ENCODE results near the gene GPR37L1. TPM values are rescaled to one million over a fixed set of nuclear protein-coding genes. Genes with fewer than 3 reads are reported as not detected.

GPR37L1 gene
- total RNA-seq, 2 experiments from 2014 or later, result not detected

DNA sequence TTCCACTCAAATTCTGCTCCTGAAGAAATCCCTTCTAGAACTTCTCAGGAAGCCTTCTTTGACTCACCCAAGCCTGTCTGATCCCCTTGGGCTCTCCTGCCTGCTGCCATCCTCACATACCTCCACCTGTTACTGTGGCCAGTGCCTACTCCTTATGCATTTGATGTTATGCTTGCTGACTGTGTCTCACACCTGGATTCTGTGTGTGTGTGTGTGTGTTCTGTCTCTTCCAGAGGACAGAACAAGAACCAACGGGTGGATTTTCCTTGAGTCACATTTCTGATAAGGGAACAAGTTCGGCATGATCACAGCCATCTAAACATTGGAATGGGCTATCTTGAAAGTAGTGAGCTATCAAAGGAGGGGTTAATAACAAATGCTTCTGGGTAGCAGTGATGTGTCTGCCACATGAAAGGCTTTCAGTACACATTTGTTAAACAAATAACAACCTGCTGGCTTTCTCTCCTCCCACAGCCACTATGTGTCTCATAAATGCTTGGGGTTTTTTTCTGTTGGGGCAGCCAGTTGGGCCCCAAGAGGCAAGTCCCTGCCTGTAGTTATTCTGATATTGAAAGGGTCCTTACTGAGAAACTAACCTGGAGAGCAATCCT, 8.9 kb upstream of the GPR37L1 start:
- Mint-ChIP-seq H3K27me3 (ENCODE audit: low read depth) (peaks cover 2% of the 10 kb centered on the region), H3K4me1 (ENCODE audit: low read depth) (no peaks in the 10 kb centered on the region), H3K4me3 (no peak overlapping the region), H3K27ac (no peak overlapping the region), H3K36me3 (ENCODE audit: low read depth) (no peaks in the 10 kb centered on the region), H3K9me3 (ENCODE audit: insufficient read depth) (no peaks in the 10 kb centered on the region)
- ATAC-seq (no peak), DNase-seq (no peak)
- ChIA-PET POLR2A (no interaction called here), CTCF (interaction anchor here (1.1 to 1.4 kb wide), 3 partner anchors 13 to 114 kb away, joined by 3 to 5 read pairs (median 4); no protein-coding TSS in a partner anchor)

DNA sequence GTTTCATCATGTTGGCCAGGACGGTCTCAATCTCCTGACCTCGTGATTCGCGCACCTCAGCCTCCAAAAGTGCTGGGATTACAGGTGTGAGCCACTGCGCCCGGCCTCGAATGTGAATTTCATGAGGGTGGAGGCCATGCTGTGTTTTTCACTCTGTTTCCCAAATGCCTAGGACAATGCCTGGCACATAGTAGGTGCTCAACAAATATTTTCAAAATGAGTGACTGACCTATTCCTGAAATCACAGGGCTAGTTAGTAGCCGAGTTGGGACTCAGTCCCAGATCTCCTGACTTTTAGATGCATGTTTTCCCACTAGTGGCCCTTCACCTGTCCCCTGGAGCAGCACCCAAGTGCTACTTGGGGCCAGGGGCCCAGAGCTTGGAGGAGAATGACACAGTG, 6.4 kb upstream of the GPR37L1 start:
- no peak for DNase-seq
- H3K27me3 Mint-ChIP-seq (ENCODE audit: low read depth), result peaks cover 2% of the 10 kb centered on the region
- CTCF ChIA-PET, result no interaction called here
- no peaks in the 10 kb centered on the region for H3K9me3 Mint-ChIP-seq (ENCODE audit: insufficient read depth)
- H3K36me3 Mint-ChIP-seq (ENCODE audit: low read depth), result no peaks in the 10 kb centered on the region
- no peaks in the 10 kb centered on the region for H3K4me1 Mint-ChIP-seq (ENCODE audit: low read depth)
- no peak overlapping the region for H3K4me3 Mint-ChIP-seq
- H3K27ac Mint-ChIP-seq, result no peak overlapping the region
- POLR2A ChIA-PET, result no interaction called here
- no peak for ATAC-seq

DNA sequence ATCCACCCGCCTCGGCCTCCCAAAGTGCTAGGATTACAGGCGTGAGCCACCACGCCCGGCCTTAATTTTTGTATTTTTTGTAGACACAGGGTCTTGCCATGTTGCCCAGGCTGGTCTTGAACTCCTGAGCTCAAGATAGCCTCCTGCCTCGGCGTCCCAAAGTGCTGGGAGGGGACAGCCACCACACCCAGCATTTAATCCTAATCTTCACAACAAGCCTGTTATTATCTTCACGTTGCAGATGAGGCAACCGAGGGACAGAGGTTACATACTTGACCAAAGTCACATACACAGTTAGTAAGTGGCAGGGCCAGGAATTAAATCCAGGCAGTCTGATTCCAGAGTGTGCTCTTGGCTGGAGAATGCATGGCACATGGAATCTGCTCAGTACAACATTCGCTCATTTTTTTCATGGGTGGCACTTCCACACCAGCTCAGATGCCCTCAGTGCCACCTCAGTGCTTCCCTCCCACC, 4.8 kb upstream of the GPR37L1 start:
- ChIA-PET POLR2A (interaction anchor here (0.6 kb wide), 1 partner anchor 483 kb away, joined by 3 read pairs; no protein-coding TSS in a partner anchor), CTCF (interaction anchor here (1.5 to 2.6 kb wide), 3 partner anchors 112 to 222 kb away, joined by 4 to 12 read pairs (median 5); no protein-coding TSS in a partner anchor)

DNA sequence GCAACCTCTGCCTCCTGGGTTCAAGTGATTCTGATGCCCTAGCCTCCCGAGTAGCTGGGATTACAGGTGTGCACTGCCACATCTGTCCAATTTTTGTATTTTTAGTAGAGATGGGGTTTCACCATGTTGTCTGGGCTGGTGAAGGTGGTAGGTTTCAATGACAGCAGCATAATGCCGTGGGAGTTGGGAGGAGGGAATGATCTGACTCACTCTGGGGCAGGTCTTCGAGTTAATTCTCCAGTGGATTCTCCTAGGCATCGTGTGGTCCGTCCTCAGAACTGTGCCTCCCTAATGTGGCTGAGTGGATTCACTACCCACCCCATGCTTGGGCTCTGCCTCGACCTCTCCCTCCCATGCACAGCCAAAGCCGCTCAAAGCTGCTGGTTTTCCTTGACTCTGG, 1.7 kb upstream of the GPR37L1 start:
- ATAC-seq (no peak), DNase-seq (no peak)
- ChIA-PET POLR2A (no interaction called here), CTCF (interaction anchor here (1.3 to 1.4 kb wide), 2 partner anchors 121 to 225 kb away, joined by 4 to 5 read pairs; no protein-coding TSS in a partner anchor)
- Mint-ChIP-seq H3K27me3 (ENCODE audit: low read depth) (no peaks in the 10 kb centered on the region), H3K4me1 (ENCODE audit: low read depth) (no peaks in the 10 kb centered on the region), H3K9me3 (ENCODE audit: insufficient read depth) (no peaks in the 10 kb centered on the region), H3K27ac (no peak overlapping the region), H3K36me3 (ENCODE audit: low read depth) (no peaks in the 10 kb centered on the region), H3K4me3 (no peak overlapping the region)

More for the DNA sequence above, 4.8 kb upstream of the GPR37L1 start:
- ATAC-seq, result no peak
- Mint-ChIP-seq H3K27ac (no peak overlapping the region), H3K4me3 (no peak overlapping the region), H3K36me3 (ENCODE audit: low read depth) (no peaks in the 10 kb centered on the region), H3K4me1 (ENCODE audit: low read depth) (no peaks in the 10 kb centered on the region), H3K27me3 (ENCODE audit: low read depth) (peaks cover 2% of the 10 kb centered on the region), H3K9me3 (ENCODE audit: insufficient read depth) (no peaks in the 10 kb centered on the region)
- DNase-seq, result no peak

DNA sequence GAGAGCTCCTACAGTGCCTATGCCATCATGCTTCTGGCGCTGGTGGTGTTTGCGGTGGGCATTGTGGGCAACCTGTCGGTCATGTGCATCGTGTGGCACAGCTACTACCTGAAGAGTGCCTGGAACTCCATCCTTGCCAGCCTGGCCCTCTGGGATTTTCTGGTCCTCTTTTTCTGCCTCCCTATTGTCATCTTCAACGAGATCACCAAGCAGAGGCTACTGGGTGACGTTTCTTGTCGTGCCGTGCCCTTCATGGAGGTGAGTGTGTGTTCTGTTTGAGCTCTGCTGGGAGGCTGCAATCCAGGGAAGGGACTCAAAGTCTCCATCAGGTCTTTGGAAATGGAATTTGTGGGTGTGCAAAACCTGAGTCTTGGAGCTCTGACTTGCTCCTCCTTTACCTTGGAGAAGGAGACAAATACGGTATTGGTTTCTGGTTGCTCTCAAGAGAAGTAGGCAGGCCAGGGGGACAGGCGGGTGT, 658 bp downstream of the GPR37L1 start:
- no peak overlapping the region for H3K4me3 Mint-ChIP-seq
- H3K27me3 Mint-ChIP-seq (ENCODE audit: low read depth), result peaks cover 9% of the 10 kb centered on the region
- H3K4me1 Mint-ChIP-seq (ENCODE audit: low read depth), result no peaks in the 10 kb centered on the region
- no peaks in the 10 kb centered on the region for H3K9me3 Mint-ChIP-seq (ENCODE audit: insufficient read depth)
- DNase-seq (no peak), ATAC-seq (no peak)
- no peaks in the 10 kb centered on the region for H3K36me3 Mint-ChIP-seq (ENCODE audit: low read depth)
- ChIA-PET POLR2A (no interaction called here), CTCF (interaction anchor here (1.5 kb wide), 1 partner anchor 12 kb away, joined by 4 read pairs; no protein-coding TSS in a partner anchor)
- H3K27ac Mint-ChIP-seq, result no peak overlapping the region

DNA sequence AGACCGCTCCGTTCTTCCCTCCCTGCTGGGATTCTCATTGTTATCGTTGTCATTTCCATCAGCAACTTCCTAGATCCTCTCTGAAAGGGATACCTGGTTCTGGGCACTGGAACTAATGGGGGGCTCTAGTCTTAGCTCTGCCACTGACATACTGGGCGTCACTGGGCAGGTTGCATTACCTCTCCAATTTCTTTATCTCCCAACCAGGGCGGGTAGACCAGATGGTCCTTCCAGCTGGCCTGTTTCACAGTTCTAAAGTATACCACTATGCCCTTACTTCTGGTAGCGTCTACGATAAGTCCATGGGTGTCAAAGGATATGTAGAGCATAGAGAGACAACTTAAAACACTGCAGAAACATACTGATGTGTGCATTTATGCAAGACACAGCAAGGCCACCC, 1.4 kb downstream of the GPR37L1 start:
- no peaks in the 10 kb centered on the region for H3K4me1 Mint-ChIP-seq (ENCODE audit: low read depth)
- DNase-seq, result no peak
- H3K4me3 Mint-ChIP-seq, result no peak overlapping the region
- ChIA-PET CTCF (interaction anchor here (1.5 kb wide), 1 partner anchor 12 kb away, joined by 4 read pairs; no protein-coding TSS in a partner anchor), POLR2A (no interaction called here)
- H3K27ac Mint-ChIP-seq, result no peak overlapping the region
- no peaks in the 10 kb centered on the region for H3K9me3 Mint-ChIP-seq (ENCODE audit: insufficient read depth)
- no peak for ATAC-seq
- peaks cover 9% of the 10 kb centered on the region for H3K27me3 Mint-ChIP-seq (ENCODE audit: low read depth)
- no peaks in the 10 kb centered on the region for H3K36me3 Mint-ChIP-seq (ENCODE audit: low read depth)

DNA sequence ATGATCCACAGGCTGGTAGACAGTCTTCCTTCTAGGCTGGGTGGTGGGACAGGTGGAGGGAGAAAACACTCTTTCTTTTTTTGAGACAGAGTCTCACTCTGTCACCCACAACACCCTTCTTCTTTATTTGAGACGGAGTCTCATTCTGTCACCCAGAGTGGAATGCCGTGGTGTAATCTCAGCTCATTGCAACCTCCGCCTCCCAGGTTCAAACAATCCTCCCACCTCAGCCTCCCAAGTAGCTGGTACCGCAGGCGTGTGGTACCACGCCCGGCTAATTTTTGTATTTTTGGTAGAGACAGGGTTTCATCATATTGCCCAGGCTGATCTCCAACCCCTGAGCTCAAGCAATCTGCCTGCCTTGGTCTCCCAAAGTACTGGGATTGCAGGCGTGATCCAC, 2.9 kb downstream of the GPR37L1 start:
- CTCF ChIA-PET, result interaction anchor here (1.5 kb wide), 1 partner anchor 10 kb away, joined by 6 read pairs; no protein-coding TSS in a partner anchor
- no peaks in the 10 kb centered on the region for H3K36me3 Mint-ChIP-seq (ENCODE audit: low read depth)

DNA sequence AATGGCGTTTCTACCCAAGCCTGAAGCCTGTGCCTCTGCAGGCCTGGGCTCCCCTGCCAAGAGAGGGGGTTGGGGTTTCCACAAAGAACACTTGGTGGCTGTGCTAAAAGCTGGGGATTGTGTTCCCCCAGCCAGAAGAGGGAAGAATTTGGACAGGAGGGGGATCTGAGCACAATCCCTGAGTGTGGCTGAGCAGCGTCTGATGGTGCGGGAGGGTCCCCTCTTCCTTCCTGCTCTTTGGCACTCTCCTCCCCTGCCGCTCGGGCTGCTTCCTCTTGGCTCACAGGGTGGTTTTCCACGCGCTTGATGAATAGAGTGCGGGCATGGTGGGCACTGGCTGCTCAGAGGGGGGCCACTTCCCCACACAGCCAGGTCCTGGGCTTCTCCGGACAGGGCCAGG, 3.7 kb downstream of the GPR37L1 start:
- ChIA-PET CTCF (interaction anchor here (1.5 kb wide), 1 partner anchor 9 kb away, joined by 6 read pairs; no protein-coding TSS in a partner anchor), POLR2A (no interaction called here)
- H3K27ac Mint-ChIP-seq, result no peak overlapping the region
- H3K36me3 Mint-ChIP-seq (ENCODE audit: low read depth), result no peaks in the 10 kb centered on the region
- DNase-seq (no peak), ATAC-seq (no peak)
- H3K27me3 Mint-ChIP-seq (ENCODE audit: low read depth), result peaks cover 9% of the 10 kb centered on the region
- H3K4me3 Mint-ChIP-seq, result no peak overlapping the region
- H3K4me1 Mint-ChIP-seq (ENCODE audit: low read depth), result peaks cover 2% of the 10 kb centered on the region
- no peaks in the 10 kb centered on the region for H3K9me3 Mint-ChIP-seq (ENCODE audit: insufficient read depth)

More for the DNA sequence above, 2.9 kb downstream of the GPR37L1 start:
- Mint-ChIP-seq H3K4me1 (ENCODE audit: low read depth) (no peaks in the 10 kb centered on the region), H3K27ac (no peak overlapping the region), H3K27me3 (ENCODE audit: low read depth) (peaks cover 9% of the 10 kb centered on the region), H3K4me3 (no peak overlapping the region), H3K9me3 (ENCODE audit: insufficient read depth) (no peaks in the 10 kb centered on the region)
- POLR2A ChIA-PET, result no interaction called here
- ATAC-seq (no peak), DNase-seq (no peak)

DNA sequence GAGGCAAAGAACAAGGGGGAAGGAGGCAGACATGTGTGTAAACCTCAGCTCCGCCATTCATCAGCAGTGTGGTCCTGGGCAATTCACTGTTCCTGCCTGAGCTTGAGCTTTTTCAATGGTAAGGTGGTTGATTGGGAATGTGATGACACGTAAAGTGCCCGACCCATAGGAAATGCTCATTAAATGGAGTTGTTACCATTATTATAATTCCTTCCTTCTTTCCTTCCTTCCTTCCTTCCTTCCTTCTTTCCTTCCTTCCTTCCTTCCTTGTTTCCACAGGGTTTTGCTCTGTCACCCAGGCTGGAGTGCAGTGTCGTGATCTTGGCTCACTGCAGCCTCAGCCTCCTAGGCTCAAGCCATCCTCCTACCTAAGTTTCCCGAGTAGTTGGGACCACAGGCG, 4.3 kb downstream of the GPR37L1 start:
- no peak overlapping the region for H3K4me3 Mint-ChIP-seq
- peaks cover 9% of the 10 kb centered on the region for H3K27me3 Mint-ChIP-seq (ENCODE audit: low read depth)
- H3K9me3 Mint-ChIP-seq (ENCODE audit: insufficient read depth), result no peaks in the 10 kb centered on the region
- ATAC-seq (no peak), DNase-seq (no peak)
- no peaks in the 10 kb centered on the region for H3K36me3 Mint-ChIP-seq (ENCODE audit: low read depth)
- POLR2A ChIA-PET, result no interaction called here
- H3K4me1 Mint-ChIP-seq (ENCODE audit: low read depth), result peaks cover 8% of the 10 kb centered on the region
- H3K27ac Mint-ChIP-seq, result no peak overlapping the region
- CTCF ChIA-PET, result no interaction called here

DNA sequence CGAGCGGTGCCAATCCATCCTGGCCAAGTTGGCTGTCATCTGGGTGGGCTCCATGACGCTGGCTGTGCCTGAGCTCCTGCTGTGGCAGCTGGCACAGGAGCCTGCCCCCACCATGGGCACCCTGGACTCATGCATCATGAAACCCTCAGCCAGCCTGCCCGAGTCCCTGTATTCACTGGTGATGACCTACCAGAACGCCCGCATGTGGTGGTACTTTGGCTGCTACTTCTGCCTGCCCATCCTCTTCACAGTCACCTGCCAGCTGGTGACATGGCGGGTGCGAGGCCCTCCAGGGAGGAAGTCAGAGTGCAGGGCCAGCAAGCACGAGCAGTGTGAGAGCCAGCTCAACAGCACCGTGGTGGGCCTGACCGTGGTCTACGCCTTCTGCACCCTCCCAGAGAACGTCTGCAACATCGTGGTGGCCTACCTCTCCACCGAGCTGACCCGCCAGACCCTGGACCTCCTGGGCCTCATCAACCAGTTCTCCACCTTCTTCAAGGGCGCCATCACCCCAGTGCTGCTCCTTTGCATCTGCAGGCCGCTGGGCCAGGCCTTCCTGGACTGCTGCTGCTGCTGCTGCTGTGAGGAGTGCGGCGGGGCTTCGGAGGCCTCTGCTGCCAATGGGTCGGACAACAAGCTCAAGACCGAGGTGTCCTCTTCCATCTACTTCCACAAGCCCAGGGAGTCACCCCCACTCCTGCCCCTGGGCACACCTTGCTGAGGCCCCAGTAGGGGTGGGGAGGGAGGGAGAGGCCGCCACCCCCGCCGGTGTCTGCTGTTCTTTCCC, 5.3 kb downstream of the GPR37L1 start:
- ATAC-seq (no peak), DNase-seq (no peak)
- Mint-ChIP-seq H3K27ac (no peak overlapping the region), H3K27me3 (ENCODE audit: low read depth) (peaks cover 9% of the 10 kb centered on the region), H3K9me3 (ENCODE audit: insufficient read depth) (no peaks in the 10 kb centered on the region), H3K36me3 (ENCODE audit: low read depth) (no peaks in the 10 kb centered on the region), H3K4me1 (ENCODE audit: low read depth) (peaks cover 9% of the 10 kb centered on the region), H3K4me3 (no peak overlapping the region)
- ChIA-PET CTCF (no interaction called here), POLR2A (interaction anchor here (0.5 kb wide), 1 partner anchor 258 kb away, joined by 3 read pairs; no protein-coding TSS in a partner anchor)

DNA sequence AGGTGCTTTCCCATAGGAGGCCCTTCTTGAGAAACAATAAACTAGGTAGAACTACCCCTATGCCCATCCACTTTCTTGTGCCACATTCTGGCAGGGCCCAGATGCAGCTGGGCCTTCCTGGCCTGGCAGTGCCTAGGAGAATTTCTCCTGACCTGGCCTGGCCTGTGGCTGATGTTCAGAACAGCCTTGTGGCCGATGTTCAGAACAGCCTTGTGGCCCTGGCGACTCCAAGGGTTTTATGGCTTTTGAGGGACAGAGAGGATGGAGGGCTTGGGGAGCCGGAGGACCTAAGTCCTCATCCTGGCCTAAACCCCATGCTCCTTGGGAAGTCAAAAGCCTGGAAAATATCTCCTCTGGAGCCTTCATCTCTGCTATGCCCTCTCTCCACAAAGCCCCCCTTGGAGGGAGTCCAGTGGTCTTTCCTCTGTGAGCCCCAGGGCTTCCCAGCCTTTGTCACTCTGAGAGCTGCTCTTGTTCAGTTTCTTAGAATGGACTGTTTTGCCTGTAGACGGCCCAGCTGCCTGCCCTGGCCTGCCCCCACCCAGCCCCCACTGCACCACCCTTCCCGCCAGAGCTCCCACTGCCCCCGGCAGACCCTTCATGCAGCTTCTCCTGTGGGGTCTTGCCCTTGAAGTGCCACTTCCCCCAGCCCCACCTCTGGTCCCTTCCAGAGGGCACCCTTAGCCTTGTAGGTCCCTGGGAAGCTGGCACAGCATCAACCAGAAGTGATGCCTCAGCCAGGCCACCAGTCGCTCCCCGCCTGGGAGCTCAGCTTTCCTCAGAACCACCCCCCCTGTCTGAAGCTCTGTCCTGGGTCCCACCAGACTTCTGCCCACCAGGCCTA, 7.0 kb downstream of the GPR37L1 start:
- ATAC-seq (no peak), DNase-seq (no peak)
- peak overlapping the region; percentile 39 for H3K27ac Mint-ChIP-seq
- no peak overlapping the region for H3K4me3 Mint-ChIP-seq
- POLR2A ChIA-PET, result no interaction called here
- H3K27me3 Mint-ChIP-seq (ENCODE audit: low read depth), result peaks cover 9% of the 10 kb centered on the region
- CTCF ChIA-PET, result interaction anchor here (1.2 kb wide), 1 partner anchor 25 kb away, joined by 3 read pairs; no protein-coding TSS in a partner anchor
- H3K9me3 Mint-ChIP-seq (ENCODE audit: insufficient read depth), result no peaks in the 10 kb centered on the region
- H3K4me1 Mint-ChIP-seq (ENCODE audit: low read depth), result peaks cover 9% of the 10 kb centered on the region
- H3K36me3 Mint-ChIP-seq (ENCODE audit: low read depth), result peaks cover 7% of the 10 kb centered on the region
